HEK293 (cell line): ENCODE measurements around the gene SPG11.
"Not testable (repeated sequence)": the region's sequence is repeated elsewhere in the genome, so short reads cannot be mapped to it uniquely, and the experiment has no call there.

Experiments
- CTCF ChIA-PET: fragments of 350-600 bp; formaldehyde crosslinking; extraction: SDS; loops from one replicate; lab custom pipeline; 2021; ENCODE audit warnings: antibody characterized with exemption; lab: Yijun Ruan, JAX
- POLR2A ChIA-PET: fragments of 300-600 bp; formaldehyde crosslinking; extraction: SDS; loops from one replicate; lab custom pipeline; 2020; ENCODE audit warnings: antibody characterized with exemption, inconsistent platforms; lab: Yijun Ruan, JAX
- H3K27ac ChIP-seq: fragments of 200-500 bp; sonication (Bioruptor generic); 2 replicates; pipeline ENCODE4 v1.5.1; 2014; ENCODE audit warnings: low read depth, low read length, control low read depth, inconsistent platforms; ENCODE audit errors: extremely low read depth
- H3K36me3 ChIP-seq, 2 experiments: fragments of 200-500 bp in 1 of 2; sonication (Bioruptor generic) in 1 of 2; 1 replicate in 1 of 2; 2 replicates in 1 of 2; pipeline ENCODE4 v1.5.1; 2014 to 2017; ENCODE audit warnings: inconsistent platforms in 2 of 2, low read length in 2 of 2; ENCODE audit not compliant: control insufficient read depth in 2 of 2, insufficient read depth in 1 of 2
- H3K4me1 ChIP-seq: fragments of 200-500 bp; sonication (Bioruptor generic); 2 replicates; pipeline ENCODE4 v1.5.1; 2014; ENCODE audit warnings: mild to moderate bottlenecking, low read length, inconsistent platforms; ENCODE audit not compliant: control insufficient read depth, insufficient read depth
- H3K4me3 ChIP-seq: 2 replicates; pipeline ENCODE4 v1.5.1; 2011; ENCODE audit warnings: low read depth, mild to moderate bottlenecking, control low read depth, low read length, moderate library complexity
- H3K9me3 ChIP-seq: fragments of 200-500 bp; sonication (Bioruptor generic); 2 replicates; pipeline ENCODE4 v1.5.1; 2014; ENCODE audit warnings: low read depth, low read length, inconsistent platforms; ENCODE audit not compliant: control insufficient read depth, insufficient read depth
- BCL6B ChIP-seq: fragments of 450-650 bp; formaldehyde crosslinking; IDR thresholded peaks from 2 replicates; pipeline ENCODE4 v1.5.1; 2017; ENCODE audit warnings: missing biosample characterization, missing genetic modification characterization
- SP3 ChIP-seq: fragments of 450-650 bp; formaldehyde crosslinking; IDR thresholded peaks from 2 replicates; pipeline ENCODE4 v1.5.1; 2016; ENCODE audit warnings: missing biosample characterization, missing genetic modification characterization
- TCF7L2 ChIP-seq: IDR thresholded peaks from 2 replicates; pipeline ENCODE4 v1.6.1; 2011; ENCODE audit warnings: low read depth, mild to moderate bottlenecking, inconsistent platforms, low read length, moderate library complexity, borderline replicate concordance
- ZFHX2 ChIP-seq: fragments of 450-650 bp; formaldehyde crosslinking; conservative IDR thresholded peaks from 2 replicates; pipeline ENCODE4 v1.5.1; 2016; ENCODE audit warnings: missing biosample characterization, missing genetic modification characterization
- ZFP3 ChIP-seq: fragments of 450-650 bp; formaldehyde crosslinking; IDR thresholded peaks from 2 replicates; pipeline ENCODE4 v1.5.1; 2016; ENCODE audit warnings: low read depth, missing biosample characterization, missing genetic modification characterization
- ZFP41 ChIP-seq: fragments of 450-650 bp; formaldehyde crosslinking; IDR thresholded peaks from 2 replicates; pipeline ENCODE4 v1.5.1; 2016; ENCODE audit warnings: missing biosample characterization, missing genetic modification characterization, borderline replicate concordance
- ZIC2 ChIP-seq: fragments of 450-650 bp; formaldehyde crosslinking; IDR thresholded peaks from 2 replicates; pipeline ENCODE4 v1.5.1; 2016; ENCODE audit warnings: missing biosample characterization, missing genetic modification characterization
- ZNF132 ChIP-seq: fragments of 450-650 bp; formaldehyde crosslinking; IDR thresholded peaks from 2 replicates; pipeline ENCODE4 v1.5.1; 2017; ENCODE audit warnings: missing biosample characterization, missing genetic modification characterization, borderline replicate concordance
- ZNF138 ChIP-seq: fragments of 450-650 bp; formaldehyde crosslinking; IDR thresholded peaks from 2 replicates; pipeline ENCODE4 v1.5.1; 2016; ENCODE audit warnings: missing biosample characterization, missing genetic modification characterization, borderline replicate concordance
- ZNF280C ChIP-seq: fragments of 450-650 bp; formaldehyde crosslinking; IDR thresholded peaks from 2 replicates; pipeline ENCODE4 v1.5.1; 2016; ENCODE audit warnings: missing biosample characterization, missing genetic modification characterization
- ZNF341 ChIP-seq: fragments of 450-650 bp; formaldehyde crosslinking; IDR thresholded peaks from 2 replicates; pipeline ENCODE4; 2016; ENCODE audit warnings: low read depth, missing biosample characterization, missing genetic modification characterization
- ZNF416 ChIP-seq: fragments of 450-650 bp; formaldehyde crosslinking; IDR thresholded peaks from 2 replicates; pipeline ENCODE4 v1.5.1; 2016; ENCODE audit warnings: missing biosample characterization, missing genetic modification characterization
- ZNF423 ChIP-seq: fragments of 450-650 bp; formaldehyde crosslinking; IDR thresholded peaks from 2 replicates; pipeline ENCODE4 v1.5.1; 2016; ENCODE audit warnings: missing biosample characterization, missing genetic modification characterization
- ZNF600 ChIP-seq: fragments of 450-650 bp; formaldehyde crosslinking; IDR thresholded peaks from 2 replicates; pipeline ENCODE4 v1.5.1; 2016; ENCODE audit warnings: missing biosample characterization, missing genetic modification characterization
- ZNF624 ChIP-seq: fragments of 450-650 bp; formaldehyde crosslinking; IDR thresholded peaks from 2 replicates; pipeline ENCODE4 v1.5.1; 2017; ENCODE audit warnings: missing biosample characterization, missing genetic modification characterization
- ZNF768 ChIP-seq: fragments of 450-650 bp; formaldehyde crosslinking; IDR thresholded peaks from 2 replicates; pipeline ENCODE4 v1.5.1; 2018; ENCODE audit warnings: missing biosample characterization, mild to moderate bottlenecking, missing genetic modification characterization
- ZNF830 ChIP-seq: fragments of 450-650 bp; IDR thresholded peaks from 2 replicates; pipeline ENCODE4 v1.5.0; 2018; ENCODE audit warnings: missing biosample characterization, missing genetic modification characterization, low read depth, mild to moderate bottlenecking, moderate library complexity
- TF ChIP-seq, protein P1 (sequence below): fragments of 450-650 bp; formaldehyde crosslinking; IDR thresholded peaks from 2 replicates; pipeline ENCODE4 v1.5.1; 2017; ENCODE audit warnings: missing biosample characterization, missing genetic modification characterization
- TF ChIP-seq, protein P2 (sequence below): fragments of 450-650 bp; formaldehyde crosslinking; IDR thresholded peaks from 2 replicates; pipeline ENCODE4 v1.5.1; 2016; ENCODE audit warnings: missing biosample characterization, missing genetic modification characterization, borderline replicate concordance
- TF ChIP-seq, protein P3 (sequence below): fragments of 450-650 bp; formaldehyde crosslinking; IDR thresholded peaks from 2 replicates; pipeline ENCODE4 v1.5.1; 2016; ENCODE audit warnings: missing biosample characterization, missing genetic modification characterization

Gene SPG11

GRCh38 chr15:44545913-44546802 lies 117.3 kb downstream of the SPG11 start (continued):
- TF ChIP-seq, protein P1, sequence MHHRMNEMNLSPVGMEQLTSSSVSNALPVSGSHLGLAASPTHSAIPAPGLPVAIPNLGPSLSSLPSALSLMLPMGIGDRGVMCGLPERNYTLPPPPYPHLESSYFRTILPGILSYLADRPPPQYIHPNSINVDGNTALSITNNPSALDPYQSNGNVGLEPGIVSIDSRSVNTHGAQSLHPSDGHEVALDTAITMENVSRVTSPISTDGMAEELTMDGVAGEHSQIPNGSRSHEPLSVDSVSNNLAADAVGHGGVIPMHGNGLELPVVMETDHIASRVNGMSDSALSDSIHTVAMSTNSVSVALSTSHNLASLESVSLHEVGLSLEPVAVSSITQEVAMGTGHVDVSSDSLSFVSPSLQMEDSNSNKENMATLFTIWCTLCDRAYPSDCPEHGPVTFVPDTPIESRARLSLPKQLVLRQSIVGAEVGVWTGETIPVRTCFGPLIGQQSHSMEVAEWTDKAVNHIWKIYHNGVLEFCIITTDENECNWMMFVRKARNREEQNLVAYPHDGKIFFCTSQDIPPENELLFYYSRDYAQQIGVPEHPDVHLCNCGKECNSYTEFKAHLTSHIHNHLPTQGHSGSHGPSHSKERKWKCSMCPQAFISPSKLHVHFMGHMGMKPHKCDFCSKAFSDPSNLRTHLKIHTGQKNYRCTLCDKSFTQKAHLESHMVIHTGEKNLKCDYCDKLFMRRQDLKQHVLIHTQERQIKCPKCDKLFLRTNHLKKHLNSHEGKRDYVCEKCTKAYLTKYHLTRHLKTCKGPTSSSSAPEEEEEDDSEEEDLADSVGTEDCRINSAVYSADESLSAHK (tag by site-specific recombination), result no peak

DNA sequence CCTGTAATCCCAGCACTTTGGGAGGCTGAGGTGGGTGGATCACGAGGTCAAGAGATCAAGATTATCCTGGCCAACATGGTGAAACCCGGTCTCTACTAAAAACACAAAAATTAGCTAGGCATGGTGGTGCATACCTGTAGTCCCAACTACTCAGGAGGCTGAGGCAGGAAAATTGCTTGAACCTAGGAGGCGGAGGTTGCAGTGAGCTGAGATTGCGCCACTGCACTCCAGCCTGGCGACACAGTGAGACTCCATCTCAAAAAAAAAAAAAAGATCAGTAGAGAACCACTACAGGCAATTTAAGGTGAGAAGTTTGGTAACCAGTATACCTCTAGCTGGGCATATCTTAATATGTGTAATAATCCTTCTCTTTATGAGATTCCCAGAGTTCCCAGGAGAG lies 118.7 kb downstream of the SPG11 start:
- ChIA-PET CTCF (interaction anchor here (0.6 to 2.1 kb wide), 3 partner anchors 11 to 255 kb away, joined by 4 to 12 read pairs (median 4); no protein-coding TSS in a partner anchor), POLR2A (interaction anchor here (0.6 to 1.9 kb wide), 3 partner anchors 8 to 285 kb away, joined by 4 to 11 read pairs (median 5); partner anchors contain the start of genes EIF3J and SPG11)
- not testable (repeated sequence) for H3K27ac ChIP-seq, H3K4me3 ChIP-seq, H3K4me1 ChIP-seq, H3K9me3 ChIP-seq
- H3K36me3 ChIP-seq, result peaks cover 5 to 32% of the 10 kb centered on the region in 2 experiments; a peak in 2 of 3 replicates
- peak; percentile 40; the same call in 1 of the 2 replicates for TF ChIP-seq ZIC2 (tag by site-specific recombination)
- TF ChIP-seq ZFHX2 (tag by site-specific recombination), result 0 out of 2 replicates have a peak, but pooled peaks have one; percentile 27
- peak; percentile 59 for TF ChIP-seq ZNF600 (tag by site-specific recombination)

DNA sequence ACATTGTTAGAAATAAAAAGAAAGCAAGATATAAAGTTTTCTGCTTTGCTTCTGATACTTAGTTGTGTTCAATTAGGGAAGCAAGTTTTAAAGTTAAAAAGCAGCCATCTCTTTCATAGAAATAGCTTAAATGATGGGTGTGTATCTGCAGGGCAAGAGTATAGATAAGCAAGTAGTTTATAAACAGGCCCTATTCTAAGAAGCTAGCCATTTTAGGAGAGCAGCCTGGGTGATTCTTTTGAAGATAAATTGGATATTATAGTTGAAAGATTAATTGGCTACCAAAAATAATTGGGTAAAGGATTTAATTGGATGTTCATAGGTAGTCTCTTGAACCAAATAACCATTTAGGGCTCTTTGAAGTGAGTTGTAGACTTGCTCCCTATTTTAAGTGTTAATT lies 120.9 kb downstream of the SPG11 start:
- POLR2A ChIA-PET, result interaction anchor here (0.7 kb wide), 1 partner anchor 123 kb away, joined by 4 read pairs; no protein-coding TSS in a partner anchor
- Histone ChIP-seq H3K4me1 (0 out of 2 replicates have a peak, but pooled peaks cover 6% of the 10 kb centered on the region), H3K27ac (no peak overlapping the region), H3K36me3 (peaks cover 9 to 36% of the 10 kb centered on the region in 2 experiments; a peak in 2 of 3 replicates), H3K9me3 (no peaks in the 10 kb centered on the region), H3K4me3 (no peak overlapping the region)
- CTCF ChIA-PET, result interaction anchor here (0.6 kb wide), 1 partner anchor 38 kb away, joined by 4 read pairs; no protein-coding TSS in a partner anchor
- TF ChIP-seq TCF7L2 (no peak), ZNF423 (tag by site-specific recombination) (no peak), ZNF416 (tag by site-specific recombination) (no peak), ZNF830 (no peak), SP3 (tag by site-specific recombination) (no peak), ZFP41 (tag by site-specific recombination) (no peak), ZNF768 (tag by site-specific recombination) (no peak), BCL6B (tag by site-specific recombination) (no peak), ZNF624 (no peak), ZNF341 (tag by site-specific recombination) (no peak), ZFP3 (tag by site-specific recombination) (no peak), ZNF280C (tag by site-specific recombination) (no peak), ZNF138 (tag by site-specific recombination) (no peak), ZNF132 (no peak)
- TF ChIP-seq, protein P2, sequence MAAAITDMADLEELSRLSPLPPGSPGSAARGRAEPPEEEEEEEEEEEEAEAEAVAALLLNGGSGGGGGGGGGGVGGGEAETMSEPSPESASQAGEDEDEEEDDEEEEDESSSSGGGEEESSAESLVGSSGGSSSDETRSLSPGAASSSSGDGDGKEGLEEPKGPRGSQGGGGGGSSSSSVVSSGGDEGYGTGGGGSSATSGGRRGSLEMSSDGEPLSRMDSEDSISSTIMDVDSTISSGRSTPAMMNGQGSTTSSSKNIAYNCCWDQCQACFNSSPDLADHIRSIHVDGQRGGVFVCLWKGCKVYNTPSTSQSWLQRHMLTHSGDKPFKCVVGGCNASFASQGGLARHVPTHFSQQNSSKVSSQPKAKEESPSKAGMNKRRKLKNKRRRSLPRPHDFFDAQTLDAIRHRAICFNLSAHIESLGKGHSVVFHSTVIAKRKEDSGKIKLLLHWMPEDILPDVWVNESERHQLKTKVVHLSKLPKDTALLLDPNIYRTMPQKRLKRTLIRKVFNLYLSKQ (tag by site-specific recombination), result no peak
- TF ChIP-seq, protein P3, sequence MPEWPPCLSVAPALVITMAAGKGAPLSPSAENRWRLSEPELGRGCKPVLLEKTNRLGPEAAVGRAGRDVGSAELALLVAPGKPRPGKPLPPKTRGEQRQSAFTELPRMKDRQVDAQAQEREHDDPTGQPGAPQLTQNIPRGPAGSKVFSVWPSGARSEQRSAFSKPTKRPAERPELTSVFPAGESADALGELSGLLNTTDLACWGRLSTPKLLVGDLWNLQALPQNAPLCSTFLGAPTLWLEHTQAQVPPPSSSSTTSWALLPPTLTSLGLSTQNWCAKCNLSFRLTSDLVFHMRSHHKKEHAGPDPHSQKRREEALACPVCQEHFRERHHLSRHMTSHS, result no peak
